Measurements from ENCODE around the gene KLRK1.
"Not testable (repeated sequence)": the region's sequence is repeated elsewhere in the genome, so short reads cannot be mapped to it uniquely, and the experiment has no call there.

The KLRK1 gene

DNA sequence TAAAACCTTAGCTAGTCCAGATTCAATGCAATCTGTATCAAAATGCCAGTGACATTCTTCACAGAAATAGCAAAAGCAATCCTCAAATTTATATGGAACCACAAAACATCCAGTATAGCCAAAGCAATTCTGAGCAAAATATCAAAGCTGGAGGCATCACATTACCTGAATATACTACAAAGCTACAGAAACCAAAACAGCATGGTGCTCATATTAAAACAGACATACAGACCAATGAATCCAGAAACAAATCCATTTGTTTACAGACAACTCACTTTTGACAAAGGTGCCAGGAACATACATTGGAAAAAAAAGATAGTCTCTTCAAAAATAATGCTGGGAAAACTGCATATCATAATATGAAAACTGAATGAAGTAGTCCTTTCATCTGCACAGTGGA, 15.0 kb upstream of the KLRK1 start:
- Histone ChIP-seq H3K4me3 (ENCODE audit: low read length) (no peak overlapping the region), H3K9ac (ENCODE audit: low read length) (no peak overlapping the region), H3K27ac (ENCODE audit: low read length) (no peak overlapping the region), H3K4me1 (ENCODE audit: control insufficient read depth, low read depth, low read length) (no peaks in the 10 kb centered on the region), H3K9me3 (ENCODE audit: control insufficient read depth, low read depth, low read length) (no peaks in the 10 kb centered on the region), H3K36me3 (ENCODE audit: control insufficient read depth, low read depth, low read length) (no peaks in the 10 kb centered on the region), H3K27me3 (ENCODE audit: control insufficient read depth, insufficient read depth, low read length) (no peaks in the 10 kb centered on the region)

- Histone ChIP-seq H3K36me3 (ENCODE audit: control insufficient read depth, low read depth, low read length) (no peaks in the 10 kb centered on the region), H3K4me1 (ENCODE audit: control insufficient read depth, low read depth, low read length) (no peaks in the 10 kb centered on the region), H3K27me3 (ENCODE audit: control insufficient read depth, insufficient read depth, low read length) (no peaks in the 10 kb centered on the region), H3K4me3 (ENCODE audit: low read length) (no peak overlapping the region), H3K9ac (ENCODE audit: low read length) (no peak overlapping the region), H3K27ac (ENCODE audit: low read length) (no peak overlapping the region), H3K9me3 (ENCODE audit: control insufficient read depth, low read depth, low read length) (no peaks in the 10 kb centered on the region)
These were observed 11.0 kb upstream of the KLRK1 start for GRCh38 chr12:10400829-10401228.

GRCh38 chr12:10398168-10398567, 8.3 kb upstream of the KLRK1 start:
- H3K36me3 ChIP-seq (ENCODE audit: control insufficient read depth, low read depth, low read length), result no peaks in the 10 kb centered on the region
- no peak overlapping the region for H3K4me3 ChIP-seq (ENCODE audit: low read length)
- H3K4me1 ChIP-seq (ENCODE audit: control insufficient read depth, low read depth, low read length), result peaks cover 4% of the 10 kb centered on the region
- H3K27me3 ChIP-seq (ENCODE audit: control insufficient read depth, insufficient read depth, low read length), result no peaks in the 10 kb centered on the region
- no peaks in the 10 kb centered on the region for H3K9me3 ChIP-seq (ENCODE audit: control insufficient read depth, low read depth, low read length)
- no peak overlapping the region for H3K27ac ChIP-seq (ENCODE audit: low read length)
- H3K9ac ChIP-seq (ENCODE audit: low read length), result no peak overlapping the region

GRCh38 chr12:10397296-10397695, 7.5 kb upstream of the KLRK1 start:
- peaks cover 4% of the 10 kb centered on the region for H3K4me1 ChIP-seq (ENCODE audit: control insufficient read depth, low read depth, low read length)
- H3K9ac ChIP-seq (ENCODE audit: low read length), result no peak overlapping the region
- no peak overlapping the region for H3K27ac ChIP-seq (ENCODE audit: low read length)
- no peaks in the 10 kb centered on the region for H3K36me3 ChIP-seq (ENCODE audit: control insufficient read depth, low read depth, low read length)
- H3K9me3 ChIP-seq (ENCODE audit: control insufficient read depth, low read depth, low read length), result no peaks in the 10 kb centered on the region
- no peak overlapping the region for H3K4me3 ChIP-seq (ENCODE audit: low read length)
- H3K27me3 ChIP-seq (ENCODE audit: control insufficient read depth, insufficient read depth, low read length), result no peaks in the 10 kb centered on the region

DNA sequence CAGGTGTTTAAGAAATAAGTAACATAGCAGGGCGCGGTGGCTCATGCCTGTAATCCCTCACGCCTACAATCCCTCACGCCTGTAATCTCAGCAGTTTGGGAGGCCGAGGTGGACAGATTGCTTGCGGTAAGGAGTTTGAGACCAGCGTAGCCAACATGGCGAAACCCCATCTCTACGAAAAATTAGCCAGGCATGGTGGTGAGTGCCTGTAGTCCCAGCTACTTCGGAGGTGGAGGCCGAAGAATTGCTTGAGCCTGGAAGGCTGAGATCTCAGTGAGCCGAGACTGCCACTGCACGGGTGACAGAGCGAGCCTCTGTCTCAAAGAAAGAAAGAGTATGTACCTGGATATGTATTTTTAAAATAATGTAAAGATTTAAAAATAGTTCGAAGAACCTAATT, 6.3 kb upstream of the KLRK1 start:
- H3K27me3 ChIP-seq (ENCODE audit: control insufficient read depth, insufficient read depth, low read length); H3K27ac ChIP-seq (ENCODE audit: low read length); H3K4me3 ChIP-seq (ENCODE audit: low read length); H3K9me3 ChIP-seq (ENCODE audit: control insufficient read depth, low read depth, low read length); H3K36me3 ChIP-seq (ENCODE audit: control insufficient read depth, low read depth, low read length); H3K9ac ChIP-seq (ENCODE audit: low read length); H3K4me1 ChIP-seq (ENCODE audit: control insufficient read depth, low read depth, low read length): not testable (repeated sequence)

DNA sequence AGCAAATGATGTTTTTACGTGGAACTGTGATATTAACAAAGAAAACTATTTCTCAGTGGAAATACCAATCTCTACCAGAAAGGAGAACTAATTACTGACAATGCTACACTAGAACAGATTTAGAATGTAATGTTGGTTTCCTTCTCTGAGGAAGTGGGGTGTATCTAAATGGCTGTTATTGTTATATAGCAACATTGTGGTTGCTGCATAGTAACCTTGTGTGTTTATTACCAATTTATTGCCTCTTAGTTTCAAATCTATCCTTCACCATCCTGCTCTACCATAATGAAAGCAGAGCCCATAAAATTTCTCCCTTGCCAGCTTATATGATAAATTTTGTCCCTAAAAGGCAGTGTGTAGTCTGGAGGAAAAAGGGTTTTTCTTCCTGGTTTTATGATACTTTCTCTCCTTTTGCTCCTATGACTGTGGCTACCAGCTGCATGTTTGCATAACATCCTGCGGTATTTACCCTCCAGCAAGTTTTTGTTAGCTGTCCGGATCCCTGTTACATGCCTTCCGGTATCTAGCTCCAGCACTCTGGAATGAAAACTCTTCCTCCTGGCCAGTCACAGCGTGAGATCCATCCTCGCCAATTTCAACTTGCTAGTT, 5.7 kb upstream of the KLRK1 start:
- H3K4me1 ChIP-seq (ENCODE audit: control insufficient read depth, low read depth, low read length), result peaks cover 4% of the 10 kb centered on the region

DNA sequence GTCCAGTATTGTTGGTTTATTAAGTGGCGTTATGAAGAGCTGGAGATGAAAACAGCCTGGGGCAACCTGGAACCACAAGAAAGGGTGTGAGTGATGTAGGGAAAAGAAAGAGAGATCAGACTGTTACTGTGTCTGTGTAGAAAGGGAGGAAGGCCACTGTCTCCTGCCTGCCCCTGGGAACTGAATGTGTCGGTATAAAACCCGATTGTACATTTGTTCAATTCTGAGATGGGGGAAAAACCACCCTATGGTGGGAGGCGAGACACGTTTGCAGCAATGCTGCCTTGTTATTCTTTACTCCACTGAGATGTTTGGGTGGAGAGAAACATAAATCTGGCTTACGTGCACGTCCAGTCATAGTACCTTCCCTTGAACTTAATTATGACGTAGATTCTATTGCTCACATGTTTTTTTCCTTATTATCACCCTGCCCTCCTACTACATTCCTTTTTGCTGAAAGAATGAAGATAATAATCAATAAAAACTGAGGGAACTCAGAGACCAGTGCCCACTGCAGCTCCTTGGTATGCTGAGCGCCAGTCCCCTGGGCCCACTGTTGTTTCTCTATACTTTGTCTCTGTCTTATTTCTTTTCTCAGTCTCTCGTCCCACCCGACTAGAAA, 4.8 kb upstream of the KLRK1 start:
- not testable (repeated sequence) for H3K36me3 ChIP-seq (ENCODE audit: control insufficient read depth, low read depth, low read length); H3K9ac ChIP-seq (ENCODE audit: low read length); H3K27ac ChIP-seq (ENCODE audit: low read length); H3K9me3 ChIP-seq (ENCODE audit: control insufficient read depth, low read depth, low read length); H3K4me3 ChIP-seq (ENCODE audit: low read length); H3K27me3 ChIP-seq (ENCODE audit: control insufficient read depth, insufficient read depth, low read length); H3K4me1 ChIP-seq (ENCODE audit: control insufficient read depth, low read depth, low read length)

More for the DNA sequence above, 5.7 kb upstream of the KLRK1 start:
- Histone ChIP-seq H3K36me3 (ENCODE audit: control insufficient read depth, low read depth, low read length) (no peaks in the 10 kb centered on the region), H3K9me3 (ENCODE audit: control insufficient read depth, low read depth, low read length) (no peaks in the 10 kb centered on the region), H3K27me3 (ENCODE audit: control insufficient read depth, insufficient read depth, low read length) (no peaks in the 10 kb centered on the region), H3K27ac (ENCODE audit: low read length) (no peak overlapping the region), H3K9ac (ENCODE audit: low read length) (no peak overlapping the region), H3K4me3 (ENCODE audit: low read length) (no peak overlapping the region)

DNA sequence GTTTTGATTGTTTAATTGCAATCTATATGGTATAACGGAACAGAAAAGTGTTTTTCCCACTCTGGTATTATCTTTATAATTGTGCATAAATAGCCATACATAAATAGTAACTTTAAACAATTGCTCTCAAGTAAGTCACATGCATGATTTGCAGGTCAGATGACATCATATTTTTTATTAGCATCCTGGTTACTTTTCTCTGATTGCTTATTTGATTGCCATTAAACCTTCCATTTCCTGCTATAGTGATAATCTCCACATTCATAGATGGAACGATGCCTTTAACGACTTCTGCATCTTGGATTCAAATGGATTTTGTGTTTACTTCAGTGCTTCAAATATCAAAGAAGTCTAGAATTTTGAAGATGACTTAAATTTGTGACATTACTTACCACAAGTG, 3.5 kb upstream of the KLRK1 start:
- no peak overlapping the region for H3K9ac ChIP-seq (ENCODE audit: low read length)
- H3K4me3 ChIP-seq (ENCODE audit: low read length), result no peak overlapping the region
- H3K36me3 ChIP-seq (ENCODE audit: control insufficient read depth, low read depth, low read length), result no peaks in the 10 kb centered on the region
- no peaks in the 10 kb centered on the region for H3K27me3 ChIP-seq (ENCODE audit: control insufficient read depth, insufficient read depth, low read length)
- no peak overlapping the region for H3K27ac ChIP-seq (ENCODE audit: low read length)
- no peaks in the 10 kb centered on the region for H3K9me3 ChIP-seq (ENCODE audit: control insufficient read depth, low read depth, low read length)
- H3K4me1 ChIP-seq (ENCODE audit: control insufficient read depth, low read depth, low read length), result peaks cover 4% of the 10 kb centered on the region

DNA sequence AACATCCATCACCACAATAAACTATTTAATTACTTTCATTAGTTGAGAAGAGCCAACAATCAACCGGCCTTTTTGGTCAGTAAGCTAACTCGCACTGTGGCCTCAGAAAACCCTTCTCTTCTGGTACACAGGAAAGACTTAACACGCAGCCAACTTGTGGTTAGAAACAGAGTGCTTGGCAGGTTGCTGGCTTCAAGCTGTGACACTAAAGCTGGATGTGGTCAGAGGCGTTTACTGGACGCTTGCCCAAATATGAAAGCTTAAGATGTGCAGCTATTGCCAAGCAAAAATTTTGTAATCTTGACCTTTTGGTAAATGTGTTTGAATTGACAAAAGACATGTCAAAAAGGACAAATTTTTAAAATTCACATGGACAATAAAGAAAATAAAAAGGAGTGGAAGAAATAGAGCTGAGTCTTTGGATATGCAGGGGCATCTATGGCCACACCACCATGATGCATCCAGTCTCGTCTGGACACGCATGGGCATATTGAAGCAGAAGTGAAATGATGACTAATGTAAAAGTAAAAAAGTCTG, 2.6 kb upstream of the KLRK1 start:
- H3K4me3 ChIP-seq (ENCODE audit: low read length), result no peak overlapping the region
- no peaks in the 10 kb centered on the region for H3K9me3 ChIP-seq (ENCODE audit: control insufficient read depth, low read depth, low read length)
- H3K4me1 ChIP-seq (ENCODE audit: control insufficient read depth, low read depth, low read length), result peaks cover 4% of the 10 kb centered on the region
- H3K27me3 ChIP-seq (ENCODE audit: control insufficient read depth, insufficient read depth, low read length), result no peaks in the 10 kb centered on the region
- no peak overlapping the region for H3K9ac ChIP-seq (ENCODE audit: low read length)
- H3K36me3 ChIP-seq (ENCODE audit: control insufficient read depth, low read depth, low read length), result no peaks in the 10 kb centered on the region
- no peak overlapping the region for H3K27ac ChIP-seq (ENCODE audit: low read length)

DNA sequence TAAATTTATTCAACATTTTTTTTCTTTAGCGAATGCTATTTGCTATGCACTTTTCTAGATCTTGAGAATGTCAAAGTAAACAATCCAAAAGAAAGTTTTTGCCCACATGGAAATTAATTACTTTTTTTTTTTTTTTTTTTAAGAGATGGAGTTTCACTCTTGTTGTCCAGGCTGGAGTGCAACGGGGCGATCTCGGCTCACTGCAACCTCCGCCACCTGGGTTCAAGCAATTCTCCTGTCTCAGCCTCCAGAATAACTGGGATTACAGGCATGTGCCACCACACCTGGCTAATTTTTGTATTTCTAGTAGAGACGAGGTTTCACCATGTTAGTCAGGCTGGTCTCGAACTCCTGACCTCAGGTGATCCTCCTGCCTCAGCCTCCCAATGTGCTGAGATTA, 1.1 kb upstream of the KLRK1 start:
- H3K4me3 ChIP-seq (ENCODE audit: low read length); H3K9ac ChIP-seq (ENCODE audit: low read length); H3K9me3 ChIP-seq (ENCODE audit: control insufficient read depth, low read depth, low read length); H3K27me3 ChIP-seq (ENCODE audit: control insufficient read depth, insufficient read depth, low read length); H3K27ac ChIP-seq (ENCODE audit: low read length); H3K4me1 ChIP-seq (ENCODE audit: control insufficient read depth, low read depth, low read length); H3K36me3 ChIP-seq (ENCODE audit: control insufficient read depth, low read depth, low read length): not testable (repeated sequence)

- Histone ChIP-seq H3K27me3 (ENCODE audit: control insufficient read depth, insufficient read depth, low read length) (no peaks in the 10 kb centered on the region), H3K36me3 (ENCODE audit: control insufficient read depth, low read depth, low read length) (no peaks in the 10 kb centered on the region), H3K9ac (ENCODE audit: low read length) (no peak overlapping the region), H3K4me3 (ENCODE audit: low read length) (no peak overlapping the region), H3K4me1 (ENCODE audit: control insufficient read depth, low read depth, low read length) (no peaks in the 10 kb centered on the region), H3K9me3 (ENCODE audit: control insufficient read depth, low read depth, low read length) (no peaks in the 10 kb centered on the region), H3K27ac (ENCODE audit: low read length) (no peak overlapping the region)
These were observed 1.0 kb downstream of the KLRK1 start for GRCh38 chr12:10388624-10389413.

All from iPS-18a (cell line).